Mesenteric fat pad (tissue), 1 donor: ENCODE data around the gene ROBO2. TPM values are rescaled to one million over a fixed set of nuclear protein-coding genes. Genes with fewer than 3 reads are reported as not detected.

ENCODE experiments used
- DNase-seq: peaks from one replicate; pipeline ENCODE4 v3.0.0-alpha.2; 2020; ENCODE audit warnings: low spot score
- total RNA-seq: library from RNA; stranded (reverse); fragmentation: NEBNext Ultra II Directional; extraction: Animal tissue kit (Norgen Biotek cat#: 25700); gene quantifications from one replicate; pipeline ENCODE4 v1.2.1, GENCODE V29; 2021
- donor health status: DM: yes; HTN: yes; CAD: no.

ROBO2 gene
- total RNA-seq, 1 donor from 2014 or later, result 1.8 TPM

- DNase-seq, result no peak
Measured at GRCh38 chr3:77466562-77467115, 426.7 kb downstream of the ROBO2 start.

GRCh38 chr3:77467702-77468625 is 428.1 kb downstream of the ROBO2 start:
- no peak for DNase-seq

DNA sequence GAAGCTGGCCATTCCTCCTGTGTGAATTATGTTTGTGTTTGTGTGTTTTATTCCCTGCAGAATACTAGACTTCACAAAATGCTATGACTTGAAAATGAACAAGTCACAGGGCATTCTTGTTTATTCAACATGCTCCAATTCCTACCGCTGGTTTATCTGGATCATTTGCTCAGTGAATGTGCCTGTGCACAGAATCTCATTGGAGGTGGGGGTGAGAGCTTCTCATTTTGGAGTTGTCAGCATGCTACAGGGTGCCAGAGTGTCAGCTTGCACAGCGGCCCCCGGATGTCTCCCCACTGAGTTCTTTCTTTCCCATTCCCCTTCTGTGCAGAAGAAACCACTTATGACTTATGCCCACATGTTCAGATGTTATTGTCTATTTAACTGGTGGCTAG is 428.7 kb downstream of the ROBO2 start:
- DNase-seq, result no peak

- no peak for DNase-seq
Measured at GRCh38 chr3:77475507-77475906, 435.6 kb downstream of the ROBO2 start.

DNA sequence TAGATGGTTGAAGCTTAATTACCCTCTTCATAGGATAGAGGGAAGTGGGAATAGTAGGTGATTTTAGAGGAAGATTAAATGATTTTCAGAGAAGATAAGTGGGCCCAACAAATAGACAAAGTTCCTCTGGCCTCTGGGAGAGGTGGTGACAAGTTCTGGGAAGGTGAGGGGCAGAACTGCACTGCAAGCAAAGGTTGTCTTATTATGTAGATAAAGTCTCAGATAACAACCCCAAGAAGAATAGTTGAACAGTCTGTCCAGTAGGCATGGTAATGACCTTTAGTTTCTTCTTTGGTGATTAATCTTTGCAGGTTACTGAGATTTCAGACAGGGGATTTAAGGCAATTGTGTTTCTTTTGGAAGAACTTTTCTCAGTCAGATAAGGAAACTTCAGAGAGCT is 439.1 kb downstream of the ROBO2 start:
- no peak for DNase-seq

DNA sequence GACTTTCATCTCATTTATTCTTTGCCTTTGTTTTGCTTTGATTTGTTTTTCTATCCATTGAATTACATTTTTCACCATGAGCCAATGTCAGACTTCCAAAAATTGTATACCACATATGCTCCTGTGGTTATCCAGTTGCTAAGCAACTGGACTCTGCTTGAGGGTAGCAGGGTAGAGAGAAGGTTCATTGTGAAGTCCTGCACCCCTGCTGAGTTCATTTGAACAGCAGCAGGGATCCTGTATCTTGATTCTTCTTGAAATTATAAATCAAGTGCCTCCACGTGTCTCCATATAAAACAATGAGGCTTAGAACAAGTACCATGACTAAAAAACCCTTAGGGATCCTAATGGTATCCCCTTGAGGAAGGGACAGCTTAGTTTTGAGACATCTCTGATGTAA is 449.3 kb downstream of the ROBO2 start:
- DNase-seq, result no peak

GRCh38 chr3:77491961-77492360 is 452.1 kb downstream of the ROBO2 start:
- DNase-seq, result no peak

DNA sequence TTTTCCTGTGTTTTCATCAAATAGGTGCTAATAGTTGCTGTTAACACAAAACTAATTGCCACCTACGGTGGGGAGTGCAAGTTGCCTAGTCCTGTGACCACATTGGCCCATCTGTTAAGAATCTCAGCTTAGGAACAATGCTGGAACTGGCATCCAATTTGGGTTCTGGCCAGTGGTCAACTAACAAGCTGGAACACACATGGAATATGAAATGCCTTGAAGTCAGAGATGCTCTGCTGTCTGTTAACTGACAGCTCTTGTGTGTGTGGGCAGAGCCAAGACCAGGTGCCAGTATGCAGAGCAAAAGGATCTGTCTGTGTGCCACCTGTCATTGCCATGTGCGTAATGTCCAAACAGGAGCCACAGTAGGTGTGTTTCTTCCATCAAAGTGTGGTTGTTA is 460.8 kb downstream of the ROBO2 start:
- DNase-seq, result no peak

DNA sequence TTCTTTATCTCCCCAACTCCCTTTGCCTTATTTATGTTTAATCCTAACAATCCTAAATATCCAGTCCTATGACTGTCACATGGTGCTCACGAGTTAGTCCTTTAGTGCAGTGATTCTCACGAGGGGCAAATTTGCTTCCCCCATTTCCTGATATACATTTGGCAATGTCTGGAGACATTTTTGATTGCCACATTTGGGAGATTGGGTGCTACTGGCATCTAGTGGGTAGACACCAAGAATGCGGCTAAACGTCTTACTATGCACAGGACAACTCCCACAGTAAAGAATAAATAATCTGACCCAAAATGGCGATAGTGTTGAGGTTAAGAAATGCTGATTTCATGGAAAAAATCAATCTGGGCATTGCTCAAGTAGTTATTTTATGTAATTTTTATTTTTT is 466.5 kb downstream of the ROBO2 start:
- DNase-seq, result no peak

GRCh38 chr3:77513542-77513941 is 473.6 kb downstream of the ROBO2 start:
- DNase-seq, result no peak

- no peak for DNase-seq
Measured at GRCh38 chr3:77514766-77515165, 474.9 kb downstream of the ROBO2 start.

GRCh38 chr3:77524463-77524862 is 484.6 kb downstream of the ROBO2 start:
- DNase-seq, result no peak

DNA sequence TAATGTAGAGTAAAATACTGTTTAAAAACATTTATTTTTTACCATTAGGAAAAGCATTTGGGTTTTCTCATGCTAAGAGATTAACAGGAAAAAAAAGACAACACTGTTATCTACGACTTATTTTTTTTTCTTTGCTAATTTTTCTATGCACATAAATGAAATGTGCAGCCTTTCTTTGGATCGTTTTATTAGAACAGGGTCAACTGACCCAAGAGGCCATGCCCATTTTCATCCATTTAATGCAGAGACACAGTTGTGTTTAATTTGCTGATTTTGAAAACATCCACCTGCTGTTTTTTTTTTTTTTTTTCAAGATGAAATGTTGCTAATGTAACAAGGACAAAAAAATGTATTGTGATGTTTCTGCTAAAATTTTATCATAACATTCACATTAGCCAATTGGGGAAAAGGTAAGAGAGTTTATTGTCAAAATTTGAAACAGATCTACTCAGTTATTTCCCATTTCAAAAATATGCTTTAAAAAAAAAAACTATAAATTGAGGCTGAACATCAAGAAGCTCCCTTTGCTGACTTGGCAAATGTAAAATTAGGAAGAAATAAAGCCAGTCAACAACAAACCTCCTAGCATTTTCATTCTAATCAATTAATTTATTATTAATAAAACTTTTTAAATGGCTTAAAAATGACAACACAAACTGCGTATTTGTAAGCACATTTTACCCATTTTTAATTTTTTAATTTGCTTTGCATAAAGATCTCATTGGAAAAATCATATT is 485.2 kb downstream of the ROBO2 start:
- DNase-seq, result no peak

- no peak for DNase-seq
Measured at GRCh38 chr3:77526573-77527113, 486.7 kb downstream of the ROBO2 start.

- DNase-seq, result no peak
Measured at GRCh38 chr3:77529522-77529921, 489.6 kb downstream of the ROBO2 start.

GRCh38 chr3:77530870-77531269 is 491.0 kb downstream of the ROBO2 start:
- DNase-seq, result no peak

DNA sequence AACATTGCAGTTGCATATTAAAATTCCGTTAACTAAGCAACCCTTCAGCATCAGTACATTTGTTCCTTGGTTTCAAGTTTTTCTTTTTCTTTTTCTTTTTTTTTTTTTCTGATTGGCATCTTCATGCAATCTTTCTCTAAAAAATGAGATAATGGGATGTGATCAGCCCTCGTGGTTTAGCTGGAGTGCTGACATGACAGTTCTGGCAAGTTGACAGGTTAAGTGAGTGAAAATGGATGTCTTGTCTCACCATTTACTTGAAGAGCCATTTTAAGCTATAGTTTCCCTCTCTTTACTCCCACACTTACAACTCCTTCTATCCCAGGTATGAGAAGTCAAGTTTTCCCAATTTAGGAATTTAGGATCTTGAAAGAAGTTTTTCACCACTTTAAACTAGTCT is 495.2 kb downstream of the ROBO2 start:
- no peak for DNase-seq

DNA sequence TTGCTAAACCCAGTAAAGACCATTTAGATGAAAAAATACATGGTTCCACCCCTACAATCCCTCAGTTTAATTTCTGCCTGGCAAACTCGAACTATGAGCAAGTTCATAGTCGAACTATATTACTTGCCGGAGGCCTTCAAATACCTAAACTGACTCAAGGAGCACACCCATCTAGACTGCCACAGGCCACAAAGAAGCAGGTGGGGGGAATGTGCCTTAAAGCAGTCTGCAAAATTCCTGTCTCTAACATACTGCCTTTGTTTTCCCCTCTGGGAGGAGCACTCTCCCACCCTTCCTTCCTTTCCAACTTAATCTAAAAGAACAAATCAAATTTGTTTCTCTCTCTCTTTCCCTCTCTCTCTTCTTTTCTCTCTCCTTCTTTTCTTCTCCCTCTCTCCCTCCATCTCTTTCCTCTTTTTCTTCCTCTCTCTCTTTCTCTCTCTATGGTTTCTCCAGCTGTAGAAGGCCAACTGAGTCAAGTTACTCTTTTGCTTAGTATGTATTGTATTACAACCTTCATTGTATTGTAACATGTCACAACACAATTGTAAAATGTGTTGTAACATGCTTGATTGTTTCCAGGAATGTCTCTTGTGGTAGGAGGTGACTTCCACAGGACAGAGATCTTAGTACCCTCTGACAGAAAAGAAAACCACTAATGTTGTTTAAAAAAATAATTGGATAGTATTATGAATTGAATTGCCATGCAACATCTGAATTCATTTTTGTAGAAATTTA is 496.3 kb downstream of the ROBO2 start:
- no peak for DNase-seq

DNA sequence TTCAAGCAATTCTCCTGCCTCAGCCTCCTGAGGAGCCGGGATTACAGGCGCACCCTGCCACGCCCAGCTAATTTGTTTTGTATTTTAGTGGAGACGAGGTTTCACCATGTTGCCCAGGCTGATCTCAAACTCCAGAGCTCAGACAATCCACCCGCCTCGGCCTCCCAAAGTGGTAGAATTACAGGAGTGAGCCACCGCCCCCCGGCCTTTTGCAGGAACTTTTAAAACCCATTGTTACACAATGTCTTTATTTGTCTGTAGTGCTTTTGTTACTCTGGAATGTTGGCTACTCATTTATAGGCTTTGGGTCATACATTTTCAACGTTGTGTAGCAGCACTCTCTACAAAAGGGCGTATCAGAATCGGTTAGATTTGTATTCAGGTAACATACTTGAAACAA is 499.1 kb downstream of the ROBO2 start:
- DNase-seq, result no peak

DNA sequence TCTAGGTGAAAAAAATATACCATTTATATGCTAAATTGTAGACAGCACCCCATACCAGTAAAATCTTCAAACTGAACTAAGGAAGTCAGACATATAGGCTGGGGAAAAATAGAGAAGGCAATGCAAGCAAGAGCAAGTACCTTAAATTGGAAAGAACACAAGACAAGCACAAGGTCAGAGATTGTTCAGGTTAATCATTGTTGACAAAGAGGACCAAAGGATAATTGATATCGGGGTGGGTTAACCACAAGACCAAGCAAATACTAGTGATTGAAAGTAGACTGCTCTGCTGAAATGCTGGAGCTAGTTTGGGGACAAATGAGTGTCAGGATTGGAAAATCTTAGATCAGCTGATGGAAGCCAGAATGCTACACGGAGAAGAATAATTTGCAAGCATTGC is 499.8 kb downstream of the ROBO2 start:
- no peak for DNase-seq

- no peak for DNase-seq
Measured at GRCh38 chr3:77541203-77541922, 501.5 kb downstream of the ROBO2 start.
